DND-41 (cell line): ENCODE measurements around the gene JADE1.

Experiments used
- ATAC-seq: fragments of 200-7000 bp; cut with Tn5 transposase; 3 replicates; pipeline ENCODE4 v1.9.1; 2021; ENCODE audit warnings: low read depth; ENCODE audit not compliant: insufficient read depth
- DNase-seq: peaks from one replicate; pipeline ENCODE4 v3.0.0-alpha.2; 2020
- H2AFZ ChIP-seq: 2 replicates; pipeline ENCODE4 v1.6.0; 2012; ENCODE audit warnings: low read depth, low read length
- H3K27ac ChIP-seq: 2 replicates; pipeline ENCODE4 v1.5.1; 2012; ENCODE audit warnings: low read length, inconsistent platforms
- H3K27me3 ChIP-seq: fragments of 200-600 bp; sonication (generic); 2 replicates; pipeline ENCODE4 v1.6.0; 2012; ENCODE audit warnings: low read length, mild to moderate bottlenecking, inconsistent platforms; ENCODE audit not compliant: insufficient read depth, poor library complexity
- H3K36me3 ChIP-seq: 2 replicates; pipeline ENCODE4 v1.5.1; 2012; ENCODE audit warnings: low read length, inconsistent platforms; ENCODE audit not compliant: insufficient read depth
- H3K4me1 ChIP-seq: 2 replicates; pipeline ENCODE4 v1.5.1; 2012; ENCODE audit warnings: mild to moderate bottlenecking, low read length; ENCODE audit not compliant: insufficient read depth
- H3K4me2 ChIP-seq: 2 replicates; pipeline ENCODE4 v1.6.0; 2012; ENCODE audit warnings: mild to moderate bottlenecking, moderate library complexity, low read length, inconsistent platforms; ENCODE audit not compliant: insufficient read depth
- H3K4me3 ChIP-seq, 2 experiments: fragments of 200-600 bp in 1 of 2; shearing (Covaris generic) in 1 of 2; 2 replicates each; pipeline ENCODE4 v1.5.1; 2012 to 2016; ENCODE audit warnings: inconsistent platforms in 2 of 2, low read length in 2 of 2, mild to moderate bottlenecking in 2 of 2, low read depth in 1 of 2, moderate library complexity in 1 of 2
- H3K79me2 ChIP-seq: 2 replicates; pipeline ENCODE4 v1.6.0; 2012; ENCODE audit warnings: low read length, inconsistent platforms; ENCODE audit not compliant: insufficient read depth
- H3K9ac ChIP-seq: 2 replicates; pipeline ENCODE4 v1.6.0; 2012; ENCODE audit warnings: low read depth, mild to moderate bottlenecking, inconsistent platforms, low read length, moderate library complexity
- H3K9me3 ChIP-seq: 2 replicates; pipeline ENCODE4 v1.5.1; 2012; ENCODE audit warnings: low read length, moderate library complexity, mild to moderate bottlenecking, inconsistent platforms; ENCODE audit not compliant: insufficient read depth, severe bottlenecking
- H4K20me1 ChIP-seq: 2 replicates; pipeline ENCODE4 v1.6.0; 2012; ENCODE audit warnings: low read length; ENCODE audit not compliant: insufficient read depth
- CTCF ChIP-seq: IDR thresholded peaks from 2 replicates; pipeline ENCODE4 v1.5.1; 2012; ENCODE audit warnings: borderline replicate concordance, low read length, moderate library complexity, mild to moderate bottlenecking; ENCODE audit not compliant: poor library complexity, severe bottlenecking; ENCODE audit errors: extremely low read depth
- EZH2 ChIP-seq: IDR thresholded peaks from 3 replicates; pipeline ENCODE4 v1.6.1; 2012; ENCODE audit warnings: borderline replicate concordance, low read depth, mild to moderate bottlenecking, moderate library complexity, low read length, inconsistent platforms; ENCODE audit not compliant: severe bottlenecking

Gene JADE1

GRCh38 chr4:128847082-128847724 is 37.7 kb downstream of the JADE1 start:
- Histone ChIP-seq H3K4me2 (no peak overlapping the region), H3K9ac (no peak overlapping the region), H3K79me2 (peaks cover 69% of the 10 kb centered on the region), H3K4me3 (no peak overlapping the region), H4K20me1 (peaks cover 53% of the 10 kb centered on the region), H3K9me3 (no peaks in the 10 kb centered on the region), H3K4me1 (no peaks in the 10 kb centered on the region), H3K27ac (no peak overlapping the region), H3K36me3 (peaks cover 99% of the 10 kb centered on the region), H3K27me3 (no peaks in the 10 kb centered on the region), H2AFZ (no peak overlapping the region)
- no peak for DNase-seq
- ATAC-seq = 0 out of 3 replicates have a peak, but pooled peaks have one; percentile 26
- TF ChIP-seq EZH2 (no peak), CTCF (no peak)

GRCh38 chr4:128848461-128848860 is 39.0 kb downstream of the JADE1 start:
- DNase-seq (no peak), ATAC-seq (no peak)
- H3K27me3 ChIP-seq = no peaks in the 10 kb centered on the region
- H2AFZ ChIP-seq = no peak overlapping the region
- peaks cover 41% of the 10 kb centered on the region for H4K20me1 ChIP-seq
- H3K9me3 ChIP-seq = no peaks in the 10 kb centered on the region
- H3K4me1 ChIP-seq = peaks cover 9% of the 10 kb centered on the region
- peaks cover 99% of the 10 kb centered on the region for H3K36me3 ChIP-seq
- TF ChIP-seq EZH2 = no peak
- TF ChIP-seq CTCF = no peak
- peaks cover 57% of the 10 kb centered on the region for H3K79me2 ChIP-seq
- H3K27ac ChIP-seq = no peak overlapping the region
- no peak overlapping the region for H3K4me2 ChIP-seq
- no peak overlapping the region for H3K4me3 ChIP-seq
- H3K9ac ChIP-seq = no peak overlapping the region

- Histone ChIP-seq H3K27ac (no peak overlapping the region), H3K9ac (no peak overlapping the region), H2AFZ (no peak overlapping the region), H3K4me3 (no peak overlapping the region), H3K27me3 (no peaks in the 10 kb centered on the region), H4K20me1 (peaks cover 32% of the 10 kb centered on the region), H3K79me2 (peaks cover 50% of the 10 kb centered on the region), H3K9me3 (no peaks in the 10 kb centered on the region), H3K4me1 (peaks cover 26% of the 10 kb centered on the region), H3K4me2 (no peak overlapping the region), H3K36me3 (peaks cover 98% of the 10 kb centered on the region)
- no peak for TF ChIP-seq EZH2
- no peak for TF ChIP-seq CTCF
- no peak for ATAC-seq
- DNase-seq = no peak
These were observed 40.8 kb downstream of the JADE1 start for GRCh38 chr4:128850252-128850651.

- Histone ChIP-seq H3K4me1 (peaks cover 26% of the 10 kb centered on the region), H4K20me1 (peaks cover 23% of the 10 kb centered on the region), H3K4me2 (no peak overlapping the region), H3K4me3 (no peak overlapping the region), H3K27me3 (no peaks in the 10 kb centered on the region), H3K9ac (no peak overlapping the region), H3K36me3 (peaks cover 98% of the 10 kb centered on the region), H3K79me2 (peaks cover 38% of the 10 kb centered on the region), H3K27ac (peak overlapping the region; percentile 53; the same call in 1 of the 2 replicates), H2AFZ (no peak overlapping the region), H3K9me3 (no peaks in the 10 kb centered on the region)
- ATAC-seq (no peak), DNase-seq (no peak)
- TF ChIP-seq EZH2 = no peak
- TF ChIP-seq CTCF = no peak
These were observed 44.2 kb downstream of the JADE1 start for GRCh38 chr4:128853741-128854140.
